HG03159 (cell line): ENCODE results near the gene SLC22A1.

Source experiments
- ATAC-seq: cut with Tn5 transposase; IDR thresholded peaks from one replicate; pipeline ENCODE4 v1.9.1; 2021; ENCODE audit warnings: mild to moderate bottlenecking, moderate library complexity; ENCODE audit not compliant: unreplicated experiment

Gene SLC22A1

GRCh38 chr6:160167604-160168399 is 46.2 kb downstream of the SLC22A1 start:
- no peak for ATAC-seq

- ATAC-seq, result no peak
Observed at GRCh38 chr6:160170018-160170680, 48.5 kb downstream of the SLC22A1 start.

- no peak for ATAC-seq
Observed at GRCh38 chr6:160172704-160173103, 51.1 kb downstream of the SLC22A1 start.

GRCh38 chr6:160173806-160174527 is 52.4 kb downstream of the SLC22A1 start:
- ATAC-seq, result no peak

- no peak for ATAC-seq
Observed at GRCh38 chr6:160174681-160175080, 53.1 kb downstream of the SLC22A1 start.

- no peak for ATAC-seq
Observed at GRCh38 chr6:160177220-160177619, 55.6 kb downstream of the SLC22A1 start.

GRCh38 chr6:160178271-160178670 is 56.7 kb downstream of the SLC22A1 start:
- ATAC-seq, result no peak

GRCh38 chr6:160180706-160181105 is 59.1 kb downstream of the SLC22A1 start:
- no peak for ATAC-seq

- ATAC-seq, result no peak
Observed at GRCh38 chr6:160188773-160189172, 67.2 kb downstream of the SLC22A1 start.

- ATAC-seq, result no peak
Observed at GRCh38 chr6:160190081-160190480, 68.5 kb downstream of the SLC22A1 start.

- ATAC-seq, result no peak
Observed at GRCh38 chr6:160190973-160191372, 69.4 kb downstream of the SLC22A1 start.

GRCh38 chr6:160192840-160193239 is 71.2 kb downstream of the SLC22A1 start:
- no peak for ATAC-seq

GRCh38 chr6:160194808-160195207 is 73.2 kb downstream of the SLC22A1 start:
- no peak for ATAC-seq

- no peak for ATAC-seq
Observed at GRCh38 chr6:160197662-160198061, 76.0 kb downstream of the SLC22A1 start.

- ATAC-seq, result peak; percentile 96
Observed at GRCh38 chr6:160198606-160199211, 77.1 kb downstream of the SLC22A1 start.

- ATAC-seq, result no peak
Observed at GRCh38 chr6:160201061-160201460, 79.4 kb downstream of the SLC22A1 start.

- ATAC-seq, result no peak
Observed at GRCh38 chr6:160202411-160202810, 80.8 kb downstream of the SLC22A1 start.

GRCh38 chr6:160203076-160203475 is 81.5 kb downstream of the SLC22A1 start:
- ATAC-seq, result no peak

- ATAC-seq, result no peak
Observed at GRCh38 chr6:160203522-160203921, 81.9 kb downstream of the SLC22A1 start.

GRCh38 chr6:160203953-160204352 is 82.3 kb downstream of the SLC22A1 start:
- no peak for ATAC-seq

GRCh38 chr6:160204710-160205109 is 83.1 kb downstream of the SLC22A1 start:
- no peak for ATAC-seq
